Nephron progenitor cell (in vitro differentiated cells): ENCODE measurements around the gene FAM200B.

ENCODE experiments used
- DNase-seq: peaks from one replicate; pipeline ENCODE4 v3.0.0; 2021
- H3K27ac Mint-ChIP-seq: 2 replicates; pipeline ENCODE4 v1.8.0; 2021; ENCODE audit warnings: mild to moderate bottlenecking, moderate library complexity, mixed read lengths
- H3K27me3 Mint-ChIP-seq: 2 replicates; pipeline ENCODE4 v1.8.0; 2021; ENCODE audit warnings: mild to moderate bottlenecking, low read depth, mixed read lengths; ENCODE audit not compliant: poor library complexity
- H3K36me3 Mint-ChIP-seq: 2 replicates; pipeline ENCODE4 v1.8.0; 2021; ENCODE audit warnings: low read depth, mixed read lengths
- H3K4me1 Mint-ChIP-seq: 2 replicates; pipeline ENCODE4 v1.8.0; 2021; ENCODE audit warnings: mixed read lengths
- H3K4me3 Mint-ChIP-seq: 2 replicates; pipeline ENCODE4 v1.8.0; 2021; ENCODE audit warnings: mild to moderate bottlenecking, moderate library complexity, mixed read lengths
- H3K9me3 Mint-ChIP-seq: 2 replicates; pipeline ENCODE4 v1.8.0; 2021; ENCODE audit warnings: mild to moderate bottlenecking, moderate library complexity, mixed read lengths
- CTCF ChIP-seq: fragments of 200-600 bp; sonication (generic); IDR thresholded peaks from 2 replicates; pipeline ENCODE4 v1.5.0; 2021; ENCODE audit warnings: antibody characterized with exemption

Gene FAM200B

GRCh38 chr4:15688051-15688450, 6.4 kb downstream of the FAM200B start:
- Mint-ChIP-seq H3K27me3 (no peaks in the 10 kb centered on the region), H3K27ac (peak overlapping the region; percentile 44), H3K36me3 (peaks cover 52% of the 10 kb centered on the region), H3K4me1 (peaks cover 16% of the 10 kb centered on the region), H3K9me3 (no peaks in the 10 kb centered on the region), H3K4me3 (no peak overlapping the region)
- TF ChIP-seq CTCF, result no peak
- no peak for DNase-seq

- Mint-ChIP-seq H3K4me3 (no peak overlapping the region), H3K36me3 (peaks cover 57% of the 10 kb centered on the region), H3K4me1 (peaks cover 1% of the 10 kb centered on the region), H3K27ac (no peak overlapping the region), H3K27me3 (no peaks in the 10 kb centered on the region), H3K9me3 (peaks cover 7% of the 10 kb centered on the region)
- DNase-seq, result no peak
- no peak for TF ChIP-seq CTCF
These were observed 7.9 kb downstream of the FAM200B start for GRCh38 chr4:15689540-15689939.

- no peak overlapping the region for H3K4me3 Mint-ChIP-seq
- peaks cover 53% of the 10 kb centered on the region for H3K36me3 Mint-ChIP-seq
- peaks cover 7% of the 10 kb centered on the region for H3K9me3 Mint-ChIP-seq
- H3K4me1 Mint-ChIP-seq, result peaks cover 4% of the 10 kb centered on the region
- H3K27me3 Mint-ChIP-seq, result no peaks in the 10 kb centered on the region
- TF ChIP-seq CTCF, result no peak
- DNase-seq, result no peak
- peak overlapping the region; percentile 40 for H3K27ac Mint-ChIP-seq
These were observed 8.6 kb downstream of the FAM200B start for GRCh38 chr4:15690020-15690809.

GRCh38 chr4:15691346-15692135, 9.9 kb downstream of the FAM200B start:
- Mint-ChIP-seq H3K27me3 (no peaks in the 10 kb centered on the region), H3K4me1 (peaks cover 14% of the 10 kb centered on the region), H3K4me3 (no peak overlapping the region), H3K36me3 (peaks cover 42% of the 10 kb centered on the region), H3K9me3 (peaks cover 7% of the 10 kb centered on the region), H3K27ac (no peak overlapping the region)
- TF ChIP-seq CTCF, result no peak
- DNase-seq, result no peak

GRCh38 chr4:15692602-15693001, 11.0 kb downstream of the FAM200B start:
- no peak for TF ChIP-seq CTCF
- no peaks in the 10 kb centered on the region for H3K27me3 Mint-ChIP-seq
- no peak for DNase-seq
- H3K36me3 Mint-ChIP-seq, result peaks cover 37% of the 10 kb centered on the region
- H3K9me3 Mint-ChIP-seq, result peaks cover 13% of the 10 kb centered on the region
- H3K27ac Mint-ChIP-seq, result no peak overlapping the region
- H3K4me1 Mint-ChIP-seq, result peaks cover 14% of the 10 kb centered on the region
- H3K4me3 Mint-ChIP-seq, result no peak overlapping the region
